HG03565 (cell line): ENCODE data around the gene PIP5K1B.

Experiments
- ATAC-seq: cut with Tn5 transposase; IDR thresholded peaks from one replicate; pipeline ENCODE4 v1.9.1; 2021; ENCODE audit warnings: mild to moderate bottlenecking, moderate library complexity; ENCODE audit not compliant: unreplicated experiment

The PIP5K1B gene

DNA sequence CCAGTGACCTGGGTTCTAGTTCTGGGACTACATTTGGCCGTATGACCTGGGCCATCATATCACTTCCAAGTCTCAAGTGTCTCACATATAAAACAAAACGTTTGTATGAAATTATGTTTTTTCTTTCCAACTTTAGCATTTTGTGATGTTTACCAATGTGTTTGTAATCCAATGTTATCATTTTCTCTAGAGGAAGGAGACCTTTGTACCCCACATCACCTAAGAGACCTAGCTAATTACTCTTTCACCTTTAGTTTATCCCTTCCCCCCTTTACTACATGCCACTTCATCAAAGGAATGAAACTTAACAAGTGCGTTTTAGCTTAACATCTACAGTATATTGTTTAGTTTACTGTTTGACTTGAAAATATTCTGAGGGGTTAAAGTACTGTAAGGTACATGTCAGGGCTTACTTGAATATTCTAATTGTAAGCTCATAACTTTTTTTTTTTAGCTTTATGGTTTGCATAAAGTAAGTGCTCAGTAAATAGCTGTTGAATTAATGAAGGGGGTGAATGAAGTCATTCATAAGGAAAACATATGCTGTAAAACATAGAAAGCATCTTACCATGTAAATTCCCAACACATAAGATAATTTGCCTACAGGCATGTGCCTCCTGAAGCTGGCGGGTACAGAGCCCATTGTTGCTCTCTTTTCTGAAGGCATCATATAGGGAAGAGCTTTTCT is 2.9 kb downstream of the PIP5K1B start:
- ATAC-seq: no peak

DNA sequence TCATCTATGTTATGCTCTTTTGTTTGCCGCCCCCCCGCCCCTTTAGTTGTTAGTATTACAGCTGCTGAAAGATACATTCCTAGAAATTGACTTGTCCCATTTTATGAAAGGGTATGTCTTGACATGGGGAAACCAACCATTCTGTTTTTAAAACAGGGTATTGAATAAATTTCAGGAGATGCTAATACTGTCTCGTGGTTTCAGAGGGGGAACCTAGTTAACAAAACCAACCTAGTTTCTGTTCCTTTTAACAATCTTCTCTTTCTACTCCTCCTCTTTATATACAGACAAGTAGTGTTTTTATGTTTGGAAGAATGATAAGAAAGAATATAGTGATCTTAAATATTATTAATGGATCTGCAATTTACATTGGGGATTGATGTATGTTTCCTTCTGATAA is 3.5 kb downstream of the PIP5K1B start:
- ATAC-seq: no peak

- ATAC-seq: no peak
Measured at GRCh38 chr9:68709291-68710110, 4.5 kb downstream of the PIP5K1B start.

DNA sequence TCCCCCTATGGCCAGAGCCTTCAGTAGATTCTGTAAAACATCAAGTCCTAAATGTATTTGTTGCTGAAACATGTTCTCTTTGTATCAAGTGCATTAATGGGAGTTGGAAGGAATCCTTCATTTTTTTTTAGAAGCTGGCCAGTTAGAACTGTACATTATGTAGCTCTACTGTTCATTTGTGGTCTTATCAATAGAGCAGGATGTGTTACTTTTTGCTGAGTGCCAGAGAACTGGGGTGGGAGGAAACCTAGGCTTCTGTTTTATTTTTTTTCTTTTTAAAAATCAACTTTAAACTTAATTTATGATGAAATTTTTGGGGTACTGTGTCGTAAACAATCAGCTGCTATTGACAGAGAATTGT is 5.1 kb downstream of the PIP5K1B start:
- ATAC-seq: no peak

DNA sequence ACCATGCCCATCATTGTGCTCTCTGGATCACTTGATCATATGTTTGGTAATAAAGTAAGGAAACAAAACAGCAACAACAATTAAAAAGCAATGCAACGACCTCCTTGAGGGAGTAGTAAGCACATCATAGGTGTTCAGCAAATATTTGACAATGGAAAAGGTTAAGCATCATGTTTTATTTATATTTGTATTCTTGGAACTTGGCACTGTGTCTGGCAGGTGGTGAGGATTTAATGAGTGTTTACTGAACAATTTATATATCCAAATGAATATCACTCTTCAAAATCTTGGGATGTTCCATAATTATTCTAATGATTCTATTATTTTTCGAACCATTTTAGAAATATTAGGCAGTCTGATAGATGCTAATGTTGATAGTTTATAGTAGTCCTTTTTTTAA is 6.2 kb downstream of the PIP5K1B start:
- no peak for ATAC-seq

DNA sequence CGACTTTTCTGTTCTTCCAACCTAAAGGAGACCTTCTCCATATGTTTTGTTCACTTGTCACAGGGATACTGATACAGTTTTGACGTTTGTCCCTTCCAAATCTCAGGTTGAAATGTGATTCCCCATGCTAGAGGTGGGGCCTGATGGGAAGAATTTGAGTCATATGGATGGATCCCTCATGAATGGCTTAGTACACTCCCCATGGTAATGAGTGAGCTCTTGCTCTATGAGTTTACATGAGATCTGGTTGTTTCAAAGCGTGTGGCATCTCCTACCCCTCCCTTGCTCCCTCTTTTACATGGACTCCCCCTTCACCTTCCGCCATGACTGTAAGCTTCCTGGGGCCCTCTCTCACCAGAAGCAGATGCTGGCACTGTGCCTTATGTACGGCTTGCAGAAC is 6.9 kb downstream of the PIP5K1B start:
- ATAC-seq: no peak

DNA sequence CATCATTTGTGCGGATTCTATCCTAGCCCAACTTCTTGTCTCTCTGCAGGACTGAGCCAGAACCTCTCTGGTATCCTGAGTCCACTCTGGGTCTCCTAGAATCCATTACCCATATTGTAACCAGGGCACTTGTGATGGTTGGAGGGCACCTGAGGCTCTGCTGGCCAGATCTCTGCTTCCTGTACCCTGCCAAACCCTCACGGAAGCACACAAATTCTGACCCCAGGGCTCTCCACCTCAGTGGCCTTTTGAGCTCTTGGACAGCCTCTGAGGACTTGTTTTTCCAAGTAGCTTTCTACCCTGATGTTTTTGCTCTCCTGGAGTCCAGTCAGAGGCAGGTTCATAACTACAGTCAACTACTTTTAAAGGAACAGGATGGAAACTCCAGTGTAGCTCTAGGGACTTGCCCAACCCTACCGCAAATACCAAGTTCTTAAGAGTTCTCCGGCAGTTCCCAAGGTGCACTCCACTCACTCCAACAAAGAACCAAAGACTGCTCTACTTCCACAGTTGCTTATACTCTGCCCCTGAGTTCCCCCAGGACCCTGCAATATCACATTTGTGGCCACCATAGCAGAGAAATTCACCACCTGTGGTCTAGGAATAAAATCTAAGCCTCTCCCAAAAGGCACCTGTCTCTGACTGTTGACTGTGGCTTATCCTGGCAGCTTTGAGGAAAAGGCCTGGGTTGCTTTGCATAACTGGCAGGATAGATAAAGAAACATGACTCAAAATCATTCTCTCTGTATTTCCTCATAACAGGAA is 9.6 kb downstream of the PIP5K1B start:
- ATAC-seq: no peak

GRCh38 chr9:68715181-68715456 is 10.1 kb downstream of the PIP5K1B start:
- no peak for ATAC-seq

DNA sequence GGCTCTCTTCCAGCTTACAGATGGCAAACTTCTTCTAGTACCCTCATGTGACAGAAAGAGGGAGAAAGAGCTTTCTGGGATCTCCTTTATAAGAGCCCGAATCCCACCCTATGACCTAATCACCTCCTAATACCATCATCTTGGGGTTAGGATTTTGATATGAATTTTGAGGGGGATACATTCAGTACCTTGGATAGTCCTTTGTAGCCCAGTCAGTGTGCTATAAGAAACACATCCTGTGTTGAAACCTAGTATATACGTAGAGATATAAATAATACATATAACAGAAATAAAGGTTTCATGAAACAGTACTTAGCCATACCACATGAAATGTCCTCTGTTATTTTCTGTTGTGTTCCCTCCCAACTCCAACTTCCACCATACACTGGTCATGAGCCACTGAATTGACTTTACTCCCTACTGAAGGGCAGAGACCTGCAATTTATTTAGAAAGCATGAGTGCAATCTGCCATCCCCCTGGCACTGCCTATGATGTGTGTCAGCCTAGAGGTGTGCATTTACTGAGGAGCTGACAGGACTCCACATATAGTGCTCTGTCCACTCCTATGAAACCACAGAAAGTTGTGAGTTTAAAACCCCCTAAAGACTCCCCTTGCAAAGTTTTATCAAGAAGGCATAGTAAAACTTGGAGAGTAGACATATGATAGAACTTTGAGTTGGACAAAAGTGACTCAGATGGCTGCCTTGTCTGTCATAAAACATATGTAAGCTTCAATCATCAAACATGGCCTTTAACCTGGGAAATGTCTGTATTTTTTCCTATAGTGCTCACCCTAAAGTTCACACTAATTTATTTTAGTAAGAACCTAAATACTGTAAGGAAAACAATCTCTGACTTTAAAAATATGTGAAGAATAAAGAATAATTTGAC is 12.8 kb downstream of the PIP5K1B start:
- no peak for ATAC-seq

DNA sequence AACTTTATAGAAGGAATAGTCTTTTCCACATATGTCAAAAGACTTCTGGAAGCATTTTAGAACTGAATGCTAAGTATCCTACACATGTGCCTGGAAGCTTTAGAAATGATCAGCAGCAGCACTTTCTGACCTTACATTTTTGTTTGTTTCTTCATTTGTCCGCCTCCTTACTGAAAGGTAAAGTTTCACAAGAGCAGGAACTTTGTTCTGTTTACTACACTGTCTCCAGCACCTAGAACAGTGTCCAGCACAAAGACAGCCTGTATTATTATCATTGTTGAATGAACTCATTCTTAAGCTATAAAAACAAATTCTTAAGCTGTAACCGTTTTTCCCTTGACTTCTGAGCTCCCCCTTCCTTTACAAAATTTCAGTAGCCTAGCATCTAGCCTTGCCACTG is 14.8 kb downstream of the PIP5K1B start:
- ATAC-seq: no peak

GRCh38 chr9:68720656-68721313 is 15.7 kb downstream of the PIP5K1B start:
- no peak for ATAC-seq

DNA sequence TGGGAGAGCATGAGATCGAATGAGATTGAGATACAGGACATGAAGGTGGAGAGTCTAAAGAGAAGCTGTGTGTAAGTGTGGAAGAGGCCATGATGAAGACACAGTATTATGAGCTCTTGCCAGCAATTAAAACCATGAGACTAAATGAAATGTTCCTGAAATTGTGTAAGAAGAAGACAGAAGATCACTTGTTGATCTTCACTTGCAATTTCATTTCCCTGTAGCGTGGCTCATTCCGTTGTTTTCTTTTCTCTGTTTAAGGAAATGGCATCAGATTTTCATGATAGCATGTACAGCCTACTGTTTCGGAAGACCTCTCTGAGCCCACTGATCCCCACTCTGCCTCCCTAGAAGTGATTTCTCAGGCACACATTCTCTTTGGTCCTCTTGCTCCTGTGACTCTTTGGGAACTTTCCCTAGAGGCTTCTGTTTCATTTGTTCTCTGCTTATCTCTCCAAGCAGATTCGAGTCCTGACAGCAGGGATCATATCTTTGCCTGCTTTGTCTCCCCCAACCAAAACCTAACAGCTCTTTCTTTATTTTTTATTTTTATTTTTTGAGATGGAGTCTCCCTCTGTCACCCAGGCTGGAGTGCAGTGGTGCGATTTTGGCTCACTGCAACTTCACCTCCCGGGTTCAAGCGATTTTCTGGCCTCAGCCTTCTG is 16.8 kb downstream of the PIP5K1B start:
- no peak for ATAC-seq

GRCh38 chr9:68725070-68725469 is 20.0 kb downstream of the PIP5K1B start:
- no peak for ATAC-seq

- ATAC-seq: no peak
Measured at GRCh38 chr9:68726489-68726888, 21.4 kb downstream of the PIP5K1B start.

GRCh38 chr9:68727636-68728035 is 22.6 kb downstream of the PIP5K1B start:
- ATAC-seq: no peak

- ATAC-seq: peak; percentile 61
Measured at GRCh38 chr9:68728731-68729130, 23.7 kb downstream of the PIP5K1B start.

DNA sequence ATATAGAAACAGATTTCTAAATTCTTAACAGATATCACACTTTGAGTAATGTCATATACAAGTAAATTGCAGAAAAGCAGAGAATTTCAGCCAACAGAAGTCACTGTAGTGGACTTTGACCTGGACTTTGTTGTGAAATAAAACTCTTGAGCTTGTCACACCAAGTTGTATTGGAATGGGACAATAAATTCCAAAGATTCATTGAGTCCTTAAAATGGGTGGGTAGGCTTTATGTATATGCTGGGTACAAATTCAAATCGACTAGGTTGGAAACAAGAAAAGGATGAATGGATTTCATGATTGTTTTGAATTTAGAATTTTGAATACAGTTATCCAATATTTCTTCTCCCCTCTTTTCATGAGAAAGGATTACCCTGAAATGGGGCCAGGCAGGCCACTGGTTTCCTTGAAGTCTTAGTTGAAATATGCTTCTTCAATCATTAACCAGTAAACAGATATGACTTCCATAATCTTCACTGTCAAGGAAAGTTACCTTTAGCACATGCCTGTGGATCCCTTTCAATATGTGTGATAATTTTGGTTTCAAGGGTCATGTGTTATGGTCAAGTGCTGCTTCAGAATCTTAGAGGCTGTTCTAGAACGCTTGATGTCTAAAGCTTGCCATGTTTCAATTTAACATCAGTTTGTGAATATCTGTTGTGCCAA is 25.7 kb downstream of the PIP5K1B start:
- ATAC-seq: no peak

DNA sequence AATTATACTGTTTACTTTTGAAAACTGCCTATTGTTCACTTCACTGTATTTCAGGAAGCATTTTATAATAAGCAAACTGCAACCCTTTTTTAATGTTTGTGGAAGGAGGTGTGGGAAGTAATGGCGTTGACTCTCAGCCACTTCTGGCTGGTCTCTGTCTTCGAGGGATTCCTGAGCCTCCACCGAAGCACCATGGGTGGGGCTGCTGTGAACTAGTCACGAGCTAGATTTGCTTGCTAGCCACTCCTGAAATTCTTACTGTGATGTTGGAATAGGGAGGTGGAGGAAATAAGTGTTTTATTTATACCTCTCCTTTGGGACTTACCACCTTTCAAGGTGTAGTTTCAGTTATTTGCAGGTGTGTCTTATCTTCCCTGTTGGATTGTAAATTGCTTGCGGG is 26.8 kb downstream of the PIP5K1B start:
- no peak for ATAC-seq

DNA sequence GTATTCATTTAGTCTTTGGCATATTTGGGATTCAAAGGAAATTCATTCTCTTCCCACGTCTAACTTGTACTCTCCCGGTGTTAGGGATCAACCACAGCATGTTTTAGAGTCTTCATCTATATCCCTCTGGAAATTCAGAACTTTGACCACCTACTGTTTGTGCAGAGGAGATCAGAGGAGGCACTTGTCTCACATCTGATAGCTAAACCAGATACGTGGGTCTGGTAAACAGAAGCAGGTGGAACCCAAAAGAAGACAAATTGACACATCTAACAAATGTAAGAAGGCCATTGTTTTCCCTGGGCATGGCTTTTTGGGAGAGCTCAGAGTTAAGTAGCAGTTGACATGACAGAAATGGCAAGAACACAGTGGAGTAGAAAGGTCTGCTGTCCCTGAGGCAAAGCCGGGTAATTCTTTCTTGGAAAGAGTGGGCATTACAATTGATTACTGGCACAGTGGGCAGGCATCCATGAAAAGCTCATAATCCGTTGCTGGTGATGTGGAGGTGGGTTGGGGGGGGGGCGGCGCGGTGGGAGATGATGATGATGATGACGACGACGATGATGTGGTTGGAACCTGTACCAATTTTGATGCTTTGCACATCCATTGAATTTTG is 27.5 kb downstream of the PIP5K1B start:
- ATAC-seq: no peak
